Ectodermal cell (in vitro differentiated cells): ENCODE data around the gene SCYGR8.

Source experiments
- H3K27ac ChIP-seq: 2 replicates; pipeline ENCODE4 v1.7.0; 2013; ENCODE audit warnings: mild to moderate bottlenecking, low read depth, low read length; ENCODE audit not compliant: insufficient read depth, poor library complexity, severe bottlenecking
- H3K27me3 ChIP-seq: 2 replicates; pipeline ENCODE4 v1.7.0; 2013; ENCODE audit warnings: mild to moderate bottlenecking, low read length; ENCODE audit not compliant: insufficient read depth, control insufficient read depth, poor library complexity, severe bottlenecking
- H3K36me3 ChIP-seq: one replicate; pipeline ENCODE4 v1.7.0; 2013; ENCODE audit warnings: low read length; ENCODE audit not compliant: control insufficient read depth, insufficient read depth
- H3K4me1 ChIP-seq: one replicate; pipeline ENCODE4 v1.7.0; 2013; ENCODE audit warnings: low read length; ENCODE audit not compliant: control insufficient read depth, insufficient read depth
- H3K4me3 ChIP-seq: 2 replicates; pipeline ENCODE4 v1.7.0; 2013; ENCODE audit warnings: low read depth, low read length, control low read depth; ENCODE audit not compliant: insufficient read depth
- H3K9me3 ChIP-seq: 2 replicates; pipeline ENCODE4 v1.7.0; 2013; ENCODE audit warnings: mild to moderate bottlenecking, low read length, moderate library complexity; ENCODE audit not compliant: control insufficient read depth
- WGBS, 2 experiments: methylation state at CpG; one replicate each; pipeline ENCODE4 v1.1.7; 2013; ENCODE audit warnings: missing lambda C conversion rate in 2 of 2; 5-methylcytosine and 5-hydroxymethylcytosine counted together

SCYGR8 gene

GRCh38 chr2:227759411-227760118 is 13.9 kb downstream of the SCYGR8 start:
- Histone ChIP-seq H3K27ac (no peak overlapping the region), H3K4me1 (no peaks in the 10 kb centered on the region), H3K9me3 (no peaks in the 10 kb centered on the region), H3K36me3 (no peaks in the 10 kb centered on the region), H3K4me3 (no peak overlapping the region), H3K27me3 (no peaks in the 10 kb centered on the region)
- WGBS, 2 experiments = 69 to 71% methylated on average over 13 of the region's 13 CpGs

GRCh38 chr2:227761740-227762476 is 16.2 kb downstream of the SCYGR8 start:
- WGBS, 2 experiments = 90 to 93% methylated on average over 3 to 6 of the region's 6 CpGs
- Histone ChIP-seq H3K4me3 (no peak overlapping the region), H3K27me3 (no peaks in the 10 kb centered on the region), H3K36me3 (no peaks in the 10 kb centered on the region), H3K9me3 (no peaks in the 10 kb centered on the region), H3K4me1 (no peaks in the 10 kb centered on the region), H3K27ac (no peak overlapping the region)

GRCh38 chr2:227765788-227766372 is 20.2 kb downstream of the SCYGR8 start:
- Histone ChIP-seq H3K27me3 (no peaks in the 10 kb centered on the region), H3K36me3 (no peaks in the 10 kb centered on the region), H3K9me3 (no peaks in the 10 kb centered on the region), H3K4me1 (no peaks in the 10 kb centered on the region), H3K4me3 (no peak overlapping the region), H3K27ac (no peak overlapping the region)
- 54 to 63% methylated on average over 4 of the region's 4 CpGs for WGBS, 2 experiments

GRCh38 chr2:227766373-227766883 is 20.7 kb downstream of the SCYGR8 start:
- no peaks in the 10 kb centered on the region for H3K36me3 ChIP-seq
- no peak overlapping the region for H3K4me3 ChIP-seq
- no peaks in the 10 kb centered on the region for H3K27me3 ChIP-seq
- H3K27ac ChIP-seq = no peak overlapping the region
- no peaks in the 10 kb centered on the region for H3K4me1 ChIP-seq
- WGBS, 2 experiments = 38 to 41% methylated on average over 11 of the region's 11 CpGs
- no peaks in the 10 kb centered on the region for H3K9me3 ChIP-seq

GRCh38 chr2:227767830-227768229 is 22.1 kb downstream of the SCYGR8 start:
- Histone ChIP-seq H3K4me3 (no peak overlapping the region), H3K27me3 (no peaks in the 10 kb centered on the region), H3K27ac (no peak overlapping the region), H3K36me3 (no peaks in the 10 kb centered on the region), H3K9me3 (no peaks in the 10 kb centered on the region), H3K4me1 (no peaks in the 10 kb centered on the region)
- 94 to 95% methylated on average over 22 of the region's 22 CpGs for WGBS, 2 experiments

- no peaks in the 10 kb centered on the region for H3K36me3 ChIP-seq
- H3K4me1 ChIP-seq = no peaks in the 10 kb centered on the region
- H3K27me3 ChIP-seq = no peaks in the 10 kb centered on the region
- H3K9me3 ChIP-seq = no peaks in the 10 kb centered on the region
- no peak overlapping the region for H3K4me3 ChIP-seq
- no peak overlapping the region for H3K27ac ChIP-seq
- WGBS, 2 experiments = 70 to 86% methylated on average over 5 of the region's 5 CpGs
These were observed 26.5 kb downstream of the SCYGR8 start for GRCh38 chr2:227772197-227772661.

GRCh38 chr2:227772932-227773331 is 27.2 kb downstream of the SCYGR8 start:
- Histone ChIP-seq H3K27ac (no peak overlapping the region), H3K27me3 (no peaks in the 10 kb centered on the region), H3K4me1 (no peaks in the 10 kb centered on the region), H3K9me3 (no peaks in the 10 kb centered on the region), H3K4me3 (no peak overlapping the region), H3K36me3 (no peaks in the 10 kb centered on the region)
- WGBS, 2 experiments = 79 to 89% methylated on average over 1 to 2 of the region's 2 CpGs

GRCh38 chr2:227774011-227774624 is 28.4 kb downstream of the SCYGR8 start:
- no peaks in the 10 kb centered on the region for H3K36me3 ChIP-seq
- H3K4me3 ChIP-seq = no peak overlapping the region
- 61 to 62% methylated on average over 13 to 15 of the region's 15 CpGs for WGBS, 2 experiments
- no peaks in the 10 kb centered on the region for H3K27me3 ChIP-seq
- H3K4me1 ChIP-seq = no peaks in the 10 kb centered on the region
- no peak overlapping the region for H3K27ac ChIP-seq
- no peaks in the 10 kb centered on the region for H3K9me3 ChIP-seq

- no peak overlapping the region for H3K27ac ChIP-seq
- H3K4me1 ChIP-seq = no peaks in the 10 kb centered on the region
- no peak overlapping the region for H3K4me3 ChIP-seq
- no peaks in the 10 kb centered on the region for H3K36me3 ChIP-seq
- no peaks in the 10 kb centered on the region for H3K9me3 ChIP-seq
- H3K27me3 ChIP-seq = no peaks in the 10 kb centered on the region
- WGBS, 2 experiments = 95 to 96% methylated on average over 5 to 6 of the region's 6 CpGs
These were observed 29.5 kb downstream of the SCYGR8 start for GRCh38 chr2:227774895-227775842.
